Gastroesophageal sphincter (tissue), 4 donors: Measurements from ENCODE around the gene ZNF837. TPM values are rescaled to one million over a fixed set of nuclear protein-coding genes. Genes with fewer than 3 reads are reported as not detected.

Experiments used
- ATAC-seq: fragments of 150-250 bp; one replicate; pipeline ENCODE4 v1.9.1; 2016; ENCODE audit warnings: mild to moderate bottlenecking, moderate library complexity
- H3K27ac ChIP-seq, 4 donors: fragments of 200-600 bp; sonication (generic) in 3 of 4; 1 replicate in 3 of 4; 2 replicates in 1 of 4; pipeline ENCODE4 v1.5.1; 2016 to 2019
- H3K27me3 ChIP-seq: fragments of 200-600 bp; sonication (generic); one replicate; pipeline ENCODE4 v1.5.1; 2019
- H3K36me3 ChIP-seq, 2 donors: fragments of 200-600 bp; sonication (generic); one replicate each; pipeline ENCODE4 v1.5.1; 2019; ENCODE audit warnings: control low read depth in 1 of 2
- H3K4me1 ChIP-seq, 3 donors: fragments of 200-600 bp; sonication (generic); 1 replicate in 2 of 3; 2 replicates in 1 of 3; pipeline ENCODE4 v1.5.1; 2016 to 2019; ENCODE audit warnings: control low read depth in 2 of 3
- H3K4me3 ChIP-seq, 2 donors: fragments of 200-600 bp; sonication (generic); one replicate each; pipeline ENCODE4 v1.5.1; 2019; ENCODE audit warnings: mild to moderate bottlenecking in 1 of 2, moderate library complexity in 1 of 2
- H3K9me3 ChIP-seq, 3 donors: fragments of 200-600 bp; sonication (generic); one replicate each; pipeline ENCODE4 v1.5.1; 2017 to 2019; ENCODE audit warnings: control low read depth in 2 of 3
- CTCF ChIP-seq, 4 experiments: fragments of 200-600 bp in 2 of 4; fragments of 450-650 bp in 2 of 4; sonication (generic) in 1 of 4; IDR thresholded peaks; one replicate each; pipeline ENCODE4 v1.5.1; 2017 to 2019; ENCODE audit warnings: antibody characterized with exemption in 4 of 4, mild to moderate bottlenecking in 2 of 4, moderate library complexity in 2 of 4
- EP300 ChIP-seq: sonication (generic); formaldehyde crosslinking; IDR thresholded peaks from one replicate; pipeline ENCODE4 v1.6.1; 2017; ENCODE audit warnings: antibody characterized with exemption, mild to moderate bottlenecking
- POLR2A ChIP-seq, 2 donors: fragments of 450-650 bp; IDR thresholded peaks; one replicate each; pipeline ENCODE4 v1.6.1; 2017; ENCODE audit warnings: antibody characterized with exemption in 2 of 2, mild to moderate bottlenecking in 2 of 2, moderate library complexity in 1 of 2
- POLR2AphosphoS5 ChIP-seq: sonication (generic); formaldehyde crosslinking; IDR thresholded peaks from one replicate; pipeline ENCODE4 v1.6.1; 2017; ENCODE audit warnings: antibody characterized with exemption
- WGBS, 2 donors: methylation state at CpG; one replicate each; pipeline ENCODE4 v1.1.5; 2018; ENCODE audit warnings: low coverage in 1 of 2; 5-methylcytosine and 5-hydroxymethylcytosine counted together
- total RNA-seq, 4 donors: library from RNA; depleted of rRNA; stranded (reverse); fragments of >200 nt; gene quantifications; one replicate each; pipeline ENCODE4 v1.1.0, GENCODE V29; 2016

The ZNF837 gene
- total RNA-seq, 4 donors from 2014 or later = 0.99 to 3.7 (median 2.4) TPM

GRCh38 chr19:58393725-58394033 is 12.8 kb upstream of the ZNF837 start:
- Histone ChIP-seq H3K4me1 (peaks cover 0 to 42% (median 3%) of the 10 kb centered on the region in 3 donors), H3K9me3 (no peaks in the 10 kb centered on the region), H3K4me3 (no peak overlapping the region), H3K27ac (no peak overlapping the region), H3K27me3 (peaks cover 37% of the 10 kb centered on the region), H3K36me3 (peaks cover 0 to 67% of the 10 kb centered on the region in 2 donors)
- WGBS, 2 donors = 84 to 100% methylated on average over 1 to 4 of the region's 4 CpGs
- no peak for ATAC-seq
- no peak for TF ChIP-seq POLR2A (IDR thresholded peaks at IDR 0.05)
- no peak for TF ChIP-seq POLR2AphosphoS5
- no peak for TF ChIP-seq EP300
- TF ChIP-seq CTCF (IDR thresholded peaks at IDR 0.05) = no peak

GRCh38 chr19:58392945-58393724 is 12.3 kb upstream of the ZNF837 start:
- TF ChIP-seq EP300 (no peak), CTCF (IDR thresholded peaks at IDR 0.05) (no peak), POLR2A (IDR thresholded peaks at IDR 0.05) (no peak), POLR2AphosphoS5 (no peak)
- Histone ChIP-seq H3K4me1 (peaks cover 0 to 47% (median 4%) of the 10 kb centered on the region in 3 donors), H3K27ac (no peak overlapping the region), H3K4me3 (no peak overlapping the region), H3K27me3 (peaks cover 32% of the 10 kb centered on the region), H3K36me3 (peaks cover 0 to 72% of the 10 kb centered on the region in 2 donors), H3K9me3 (no peaks in the 10 kb centered on the region)
- WGBS, 2 donors = 80 to 93% methylated on average over 2 to 6 of the region's 26 CpGs
- ATAC-seq = no peak

DNA sequence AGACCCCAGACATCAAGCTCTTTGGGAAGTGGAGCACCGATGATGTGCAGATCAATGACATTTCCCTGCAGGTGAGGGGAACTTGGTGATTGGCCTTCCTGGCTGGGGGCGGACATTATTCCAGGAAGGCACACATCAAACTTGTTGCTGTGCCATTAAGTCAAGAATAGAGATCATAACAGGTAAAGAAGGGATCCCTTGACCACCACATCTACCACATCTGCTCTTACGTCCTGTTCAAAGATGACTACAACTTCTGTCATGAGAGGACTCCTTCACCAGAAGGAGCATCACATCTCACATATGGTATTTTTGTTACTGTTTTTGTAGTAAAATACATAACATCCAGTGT is 7.3 kb upstream of the ZNF837 start:
- Histone ChIP-seq H3K9me3 (no peaks in the 10 kb centered on the region), H3K4me3 (peak overlapping the region in 1 of 2 donors; percentile 64), H3K27ac (no peak overlapping the region), H3K27me3 (no peaks in the 10 kb centered on the region), H3K36me3 (peaks cover 0 to 51% of the 10 kb centered on the region in 2 donors), H3K4me1 (peaks cover 3 to 57% (median 17%) of the 10 kb centered on the region in 3 donors)
- TF ChIP-seq POLR2AphosphoS5 = no peak
- TF ChIP-seq EP300 = no peak
- TF ChIP-seq CTCF (IDR thresholded peaks at IDR 0.05) = no peak
- TF ChIP-seq POLR2A (IDR thresholded peaks at IDR 0.05) = no peak
- 58 to 75% methylated on average over 1 to 3 of the region's 3 CpGs for WGBS, 2 donors
- no peak for ATAC-seq

DNA sequence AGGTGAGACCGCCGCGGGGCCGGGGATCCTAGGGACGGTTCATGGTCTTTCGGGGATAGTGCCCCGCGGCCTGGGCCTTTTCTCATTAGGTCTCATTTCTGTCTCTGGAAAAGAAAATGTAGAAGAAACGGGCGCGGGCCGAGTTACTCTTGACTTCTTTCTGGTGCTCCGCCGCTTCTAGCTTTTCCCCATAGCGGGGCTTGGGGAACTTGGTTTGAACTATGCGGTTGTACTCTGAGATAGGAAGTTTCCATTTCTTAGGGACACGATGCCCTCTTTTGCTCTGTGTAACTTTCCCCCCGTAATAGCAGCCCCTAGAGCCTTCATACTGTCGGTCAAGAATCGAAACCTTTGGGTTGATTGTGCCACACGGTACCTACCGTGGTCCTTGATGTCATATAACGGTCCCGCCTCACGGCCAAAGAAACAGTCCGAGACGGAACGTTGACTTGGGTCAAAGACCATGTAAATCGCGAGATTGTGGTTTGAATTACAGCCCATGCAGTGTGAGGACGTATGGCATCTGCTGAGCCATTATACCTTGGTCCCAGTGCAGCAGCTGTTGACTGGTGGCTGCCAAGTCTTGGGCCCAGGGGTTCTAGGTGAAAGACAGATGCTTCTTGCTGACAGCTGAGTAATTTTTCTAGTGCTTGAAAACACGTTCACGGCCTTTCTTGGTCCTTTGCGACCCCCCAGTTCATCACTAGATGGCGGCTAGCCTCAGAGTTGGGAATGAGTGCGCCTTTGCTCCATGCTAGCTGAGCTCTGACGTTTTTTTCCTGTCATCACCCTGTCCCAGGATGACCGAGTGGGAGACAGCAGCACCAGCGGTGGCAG is 6.7 kb upstream of the ZNF837 start:
- Histone ChIP-seq H3K27ac (peak overlapping the region; percentile 18 to 98 (median 94)), H3K36me3 (peaks cover 0 to 45% of the 10 kb centered on the region in 2 donors), H3K4me3 (peak overlapping the region; percentile 64), H3K27me3 (no peaks in the 10 kb centered on the region), H3K9me3 (no peaks in the 10 kb centered on the region), H3K4me1 (peaks cover 3 to 59% (median 17%) of the 10 kb centered on the region in 3 donors)
- 0 to 13% methylated on average over 8 to 12 of the region's 39 CpGs for WGBS, 2 donors
- ATAC-seq = no peak
- TF ChIP-seq POLR2A (IDR thresholded peaks at IDR 0.05) = no peak
- TF ChIP-seq EP300 = no peak
- no peak for TF ChIP-seq CTCF (IDR thresholded peaks at IDR 0.05)
- TF ChIP-seq POLR2AphosphoS5 = no peak
